Colonic mucosa (tissue), 4 donors: ENCODE results near the gene NTM. TPM values are rescaled to one million over a fixed set of nuclear protein-coding genes. Genes with fewer than 3 reads are reported as not detected.

Source experiments
- DNase-seq: peaks from one replicate; pipeline ENCODE4 v3.0.0-alpha.2; 2020
- H3K27ac ChIP-seq: fragments of 200-600 bp; one replicate; pipeline ENCODE4 v1.8.0; 2021
- H3K27me3 ChIP-seq: fragments of 200-600 bp; one replicate; pipeline ENCODE4 v1.8.0; 2021
- H3K36me3 ChIP-seq: fragments of 200-600 bp; one replicate; pipeline ENCODE4 v1.8.0; 2021
- H3K4me1 ChIP-seq: fragments of 200-600 bp; one replicate; pipeline ENCODE4 v1.8.0; 2021; ENCODE audit warnings: mild to moderate bottlenecking
- H3K4me3 ChIP-seq: fragments of 200-600 bp; one replicate; pipeline ENCODE4 v1.8.0; 2021
- H3K9ac ChIP-seq, 2 donors: one replicate each; pipeline ENCODE4 v1.7.0; 2013; ENCODE audit warnings: control low read depth in 2 of 2, low read depth in 2 of 2, low read length in 2 of 2
- H3K9me3 ChIP-seq: fragments of 200-600 bp; one replicate; pipeline ENCODE4 v1.8.0; 2021
- CTCF ChIP-seq: fragments of 200-600 bp; IDR thresholded peaks from one replicate; pipeline ENCODE4 v1.8.0; 2022; ENCODE audit warnings: antibody characterized with exemption, mild to moderate bottlenecking
- intact Hi-C: fragments of 100-400 bp; cut with DNase I; formaldehyde crosslinking; loops from one replicate; pipeline ENCODE4 v1.14.1; 2022
- total RNA-seq, 2 donors: library from RNA; stranded (reverse); fragmentation: NEBNext Ultra II Directional in 1 of 2; extraction: Animal tissue kit (Norgen Biotek cat#: 25700) in 1 of 2; gene quantifications; one replicate each; pipeline ENCODE4 v1.2.1, GENCODE V29; 2021
- donor health status: healthy.
- donor health status: DM: no; HTN: no; CAD: no.
- donor health status: DM: no; HTN: no; CAD: no.

Gene NTM
- total RNA-seq, 2 donors from 2014 or later: 1.6 to 2.8 TPM

- Histone ChIP-seq H3K9me3 (no peaks in the 10 kb centered on the region), H3K36me3 (no peaks in the 10 kb centered on the region), H3K27ac (no peak overlapping the region), H3K4me3 (no peak overlapping the region), H3K4me1 (no peaks in the 10 kb centered on the region), H3K9ac (no peak overlapping the region), H3K27me3 (no peaks in the 10 kb centered on the region)
- DNase-seq: no peak
- TF ChIP-seq CTCF: no peak
- intact Hi-C loops: no loop called here
Observed at GRCh38 chr11:132050049-132050448, 679.6 kb downstream of the NTM start.

- intact Hi-C loops: no loop called here
- Histone ChIP-seq H3K36me3 (no peaks in the 10 kb centered on the region), H3K27me3 (no peaks in the 10 kb centered on the region), H3K9me3 (no peaks in the 10 kb centered on the region), H3K4me1 (no peaks in the 10 kb centered on the region), H3K27ac (no peak overlapping the region), H3K9ac (no peak overlapping the region), H3K4me3 (no peak overlapping the region)
- DNase-seq: no peak
- TF ChIP-seq CTCF: no peak
Observed at GRCh38 chr11:132050577-132051165, 680.3 kb downstream of the NTM start.

DNA sequence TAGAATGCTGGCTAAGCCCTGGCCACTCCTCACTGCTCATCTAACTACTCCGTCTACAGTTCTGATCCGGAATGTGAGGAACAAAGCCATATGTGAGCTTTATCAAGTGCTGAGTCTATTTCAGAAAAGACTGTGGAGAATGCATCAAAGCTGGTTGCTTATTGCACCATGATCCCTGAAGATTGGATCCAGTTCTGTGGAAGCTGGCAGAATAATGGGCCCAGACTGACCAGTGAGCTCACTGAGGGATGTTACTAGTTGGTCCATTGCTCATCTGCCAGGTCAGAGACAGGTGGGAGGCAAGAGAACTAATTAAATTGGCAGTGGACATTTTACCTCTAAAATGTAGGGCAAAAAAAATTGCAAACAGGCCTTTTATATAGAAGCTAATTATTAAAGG, 681.3 kb downstream of the NTM start:
- no peaks in the 10 kb centered on the region for H3K27me3 ChIP-seq
- no peak overlapping the region for H3K4me3 ChIP-seq
- intact Hi-C loops: no loop called here
- no peak for TF ChIP-seq CTCF
- H3K36me3 ChIP-seq: no peaks in the 10 kb centered on the region
- no peak overlapping the region for H3K27ac ChIP-seq
- DNase-seq: no peak
- H3K9ac ChIP-seq: no peak overlapping the region
- H3K9me3 ChIP-seq: no peaks in the 10 kb centered on the region
- no peaks in the 10 kb centered on the region for H3K4me1 ChIP-seq

DNA sequence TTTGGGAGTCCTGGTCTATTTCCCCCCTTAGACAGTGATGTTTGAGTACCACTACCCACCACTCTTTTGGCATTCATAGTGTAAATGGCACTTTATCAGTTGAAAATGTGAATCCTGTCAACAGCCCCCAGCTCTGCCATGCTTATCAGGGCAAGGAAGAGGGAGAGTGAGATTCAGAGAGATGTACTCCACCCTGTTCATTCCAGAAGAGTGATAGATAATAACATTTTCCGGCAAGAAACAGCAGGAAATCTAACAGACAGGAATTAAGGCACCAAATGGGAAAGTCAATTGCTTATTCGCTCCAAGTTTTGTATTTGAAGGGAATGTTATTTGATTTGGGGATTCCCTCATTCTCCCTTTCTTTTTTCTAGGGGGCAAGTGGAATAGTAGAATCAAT, 681.9 kb downstream of the NTM start:
- Histone ChIP-seq H3K36me3 (no peaks in the 10 kb centered on the region), H3K27me3 (no peaks in the 10 kb centered on the region), H3K4me1 (no peaks in the 10 kb centered on the region), H3K9me3 (no peaks in the 10 kb centered on the region), H3K9ac (no peak overlapping the region), H3K27ac (no peak overlapping the region), H3K4me3 (no peak overlapping the region)
- DNase-seq: no peak
- TF ChIP-seq CTCF: no peak
- intact Hi-C loops: no loop called here

DNA sequence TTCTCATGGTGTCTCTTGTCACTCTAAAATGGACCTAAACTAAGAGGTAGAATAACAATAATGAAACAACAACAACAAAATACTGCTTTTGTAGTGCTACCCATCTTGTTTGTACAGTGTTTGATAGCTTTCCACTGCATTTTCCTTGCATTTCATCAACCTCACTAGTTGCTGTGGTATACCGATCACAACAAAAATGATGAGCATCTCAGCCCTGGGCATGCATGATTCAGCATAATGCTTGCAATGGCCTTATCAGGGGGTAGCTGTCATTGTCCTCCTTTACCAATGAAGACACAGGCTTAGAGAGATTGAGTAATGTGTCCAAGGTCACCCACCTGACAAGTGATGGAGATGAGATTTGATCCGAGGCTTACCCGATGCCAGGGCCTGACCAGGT, 682.5 kb downstream of the NTM start:
- no peaks in the 10 kb centered on the region for H3K4me1 ChIP-seq
- no peak overlapping the region for H3K27ac ChIP-seq
- H3K27me3 ChIP-seq: no peaks in the 10 kb centered on the region
- no peaks in the 10 kb centered on the region for H3K36me3 ChIP-seq
- no peak for DNase-seq
- TF ChIP-seq CTCF: no peak
- H3K9me3 ChIP-seq: no peaks in the 10 kb centered on the region
- intact Hi-C loops: no loop called here
- no peak overlapping the region for H3K4me3 ChIP-seq
- H3K9ac ChIP-seq: no peak overlapping the region
